ENCODE measurements around the gene PMPCA. TPM values are rescaled to one million over a fixed set of nuclear protein-coding genes. Genes with fewer than 3 reads are reported as not detected.
A peak's percentile ranks its signal among the peaks of the same experiment; 100 is the strongest.

The PMPCA gene
- total RNA-seq, 1 experiment from 2014 or later = 103 TPM

DNA sequence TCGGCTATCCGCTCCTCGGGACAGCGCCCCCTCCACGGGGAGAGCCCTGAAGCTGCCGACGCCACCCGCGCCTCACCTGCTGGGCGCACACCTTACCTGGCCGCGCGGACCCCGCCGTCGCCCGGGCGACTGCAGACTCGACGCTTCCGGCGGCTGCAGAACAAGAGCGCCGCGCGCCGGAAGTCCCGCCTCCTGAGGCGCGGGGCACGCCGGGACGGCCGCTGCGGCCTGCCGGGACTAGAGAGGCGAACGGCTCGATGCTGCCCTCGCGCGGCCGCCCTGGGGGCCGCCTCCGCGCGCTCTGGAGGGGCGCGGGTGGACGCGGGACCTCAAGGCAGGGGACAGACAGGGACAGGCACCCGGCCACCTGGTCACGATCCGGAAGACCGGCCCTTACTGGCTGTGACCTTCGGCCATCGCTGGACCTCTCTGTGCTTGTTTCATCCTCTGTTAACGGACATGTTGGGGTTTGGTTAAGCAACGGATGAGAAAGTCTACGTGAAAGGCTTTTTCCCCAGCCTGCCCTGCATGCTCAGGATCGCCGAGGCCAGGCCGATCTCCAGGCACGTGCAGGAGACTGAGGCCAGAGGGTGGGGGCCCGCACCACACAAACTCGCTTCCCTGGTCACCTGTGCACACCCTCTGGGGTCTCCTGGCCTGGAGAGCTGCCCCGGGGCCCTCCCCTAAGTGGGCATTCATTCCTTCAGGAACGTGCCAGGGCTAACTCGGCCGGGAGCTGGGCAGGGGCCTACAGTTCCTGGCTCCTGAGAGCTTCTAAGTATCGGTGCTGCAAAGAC lies 10.2 kb upstream of the PMPCA start, which contains the start of gene SNAPC4 (continued):
- TF ChIP-seq, protein P1, sequence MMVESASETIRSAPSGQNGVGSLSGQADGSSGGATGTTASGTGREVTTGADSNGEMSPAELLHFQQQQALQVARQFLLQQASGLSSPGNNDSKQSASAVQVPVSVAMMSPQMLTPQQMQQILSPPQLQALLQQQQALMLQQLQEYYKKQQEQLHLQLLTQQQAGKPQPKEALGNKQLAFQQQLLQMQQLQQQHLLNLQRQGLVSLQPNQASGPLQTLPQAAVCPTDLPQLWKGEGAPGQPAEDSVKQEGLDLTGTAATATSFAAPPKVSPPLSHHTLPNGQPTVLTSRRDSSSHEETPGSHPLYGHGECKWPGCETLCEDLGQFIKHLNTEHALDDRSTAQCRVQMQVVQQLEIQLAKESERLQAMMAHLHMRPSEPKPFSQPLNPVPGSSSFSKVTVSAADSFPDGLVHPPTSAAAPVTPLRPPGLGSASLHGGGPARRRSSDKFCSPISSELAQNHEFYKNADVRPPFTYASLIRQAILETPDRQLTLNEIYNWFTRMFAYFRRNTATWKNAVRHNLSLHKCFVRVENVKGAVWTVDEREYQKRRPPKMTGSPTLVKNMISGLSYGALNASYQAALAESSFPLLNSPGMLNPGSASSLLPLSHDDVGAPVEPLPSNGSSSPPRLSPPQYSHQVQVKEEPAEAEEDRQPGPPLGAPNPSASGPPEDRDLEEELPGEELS (CRISPR knock-in tag; IDR thresholded peaks at IDR 0.05) = peak; percentile 40; the same call in 1 of the 2 replicates
- TF ChIP-seq GABPB1 (CRISPR knock-in tag; IDR thresholded peaks at IDR 0.05) (peak; percentile 74), NFE2L1 (CRISPR knock-in tag; IDR thresholded peaks at IDR 0.05) (0 out of 2 replicates have a peak, but pooled peaks have one; percentile 36), MXD4 (CRISPR knock-in tag; IDR thresholded peaks at IDR 0.05; ENCODE audit: borderline replicate concordance) (no peak), FOXP1 (CRISPR knock-in tag; IDR thresholded peaks at IDR 0.05; ENCODE audit: borderline replicate concordance) (no peak), CREM (CRISPR knock-in tag; IDR thresholded peaks at IDR 0.05) (peak; percentile 80; the same call in 1 of the 2 replicates), ELF4 (CRISPR knock-in tag; IDR thresholded peaks at IDR 0.05; ENCODE audit: low read depth) (no peak), SP1 (CRISPR knock-in tag; conservative IDR thresholded peaks at IDR 0.05) (peak; percentile 90), ZBTB21 (CRISPR knock-in tag; IDR thresholded peaks at IDR 0.05; ENCODE audit: borderline replicate concordance) (peak; percentile 62; the same call in 1 of the 2 replicates), FOXJ3 (CRISPR knock-in tag; IDR thresholded peaks at IDR 0.05; ENCODE audit: borderline replicate concordance) (no peak), ZNF138 (CRISPR knock-in tag; conservative IDR thresholded peaks at IDR 0.05) (no peak), EMX1 (CRISPR knock-in tag; IDR thresholded peaks at IDR 0.05) (peak; percentile 56; the same call in 1 of the 2 replicates), ZNF219 (CRISPR knock-in tag; IDR thresholded peaks at IDR 0.05; ENCODE audit: borderline replicate concordance) (no peak), PREB (CRISPR knock-in tag; IDR thresholded peaks at IDR 0.05; ENCODE audit: borderline replicate concordance) (no peak), ZNF317 (CRISPR knock-in tag; IDR thresholded peaks at IDR 0.05; ENCODE audit: borderline replicate concordance, low read depth) (no peak), HMGA2 (CRISPR knock-in tag; IDR thresholded peaks at IDR 0.05) (no peak), ETV6 (CRISPR knock-in tag; IDR thresholded peaks at IDR 0.05) (peak; percentile 92), NR1H2 (CRISPR knock-in tag; IDR thresholded peaks at IDR 0.05) (no peak), JUN (CRISPR knock-in tag; IDR thresholded peaks at IDR 0.05) (no peak), GRHL2 (CRISPR knock-in tag; IDR thresholded peaks at IDR 0.05; ENCODE audit: insufficient replicate concordance, severe bottlenecking) (no peak), TEAD1 (CRISPR knock-in tag; IDR thresholded peaks at IDR 0.05) (0 out of 2 replicates have a peak, but pooled peaks have one; percentile 46), FOXK1 (CRISPR knock-in tag; IDR thresholded peaks at IDR 0.05) (peak; percentile 56; the same call in 1 of the 2 replicates), SOX15 (CRISPR knock-in tag; IDR thresholded peaks at IDR 0.05) (no peak), CBFB (CRISPR knock-in tag; IDR thresholded peaks at IDR 0.05; ENCODE audit: low read depth) (peak; percentile 81; the same call in 1 of the 2 replicates), TP53 (CRISPR knock-in tag; IDR thresholded peaks at IDR 0.05) (0 out of 2 replicates have a peak, but pooled peaks have one; percentile 49), RELA (CRISPR knock-in tag; IDR thresholded peaks at IDR 0.05; ENCODE audit: borderline replicate concordance) (no peak), MYBL2 (CRISPR knock-in tag; IDR thresholded peaks at IDR 0.05) (peak; percentile 63), CREB1 (CRISPR knock-in tag; IDR thresholded peaks at IDR 0.05) (no peak), E2F5 (CRISPR knock-in tag; IDR thresholded peaks at IDR 0.05) (no peak), ZNF232 (CRISPR knock-in tag; IDR thresholded peaks at IDR 0.05) (peak; percentile 79; the same call in 1 of the 2 replicates)
- TF ChIP-seq, protein P2, sequence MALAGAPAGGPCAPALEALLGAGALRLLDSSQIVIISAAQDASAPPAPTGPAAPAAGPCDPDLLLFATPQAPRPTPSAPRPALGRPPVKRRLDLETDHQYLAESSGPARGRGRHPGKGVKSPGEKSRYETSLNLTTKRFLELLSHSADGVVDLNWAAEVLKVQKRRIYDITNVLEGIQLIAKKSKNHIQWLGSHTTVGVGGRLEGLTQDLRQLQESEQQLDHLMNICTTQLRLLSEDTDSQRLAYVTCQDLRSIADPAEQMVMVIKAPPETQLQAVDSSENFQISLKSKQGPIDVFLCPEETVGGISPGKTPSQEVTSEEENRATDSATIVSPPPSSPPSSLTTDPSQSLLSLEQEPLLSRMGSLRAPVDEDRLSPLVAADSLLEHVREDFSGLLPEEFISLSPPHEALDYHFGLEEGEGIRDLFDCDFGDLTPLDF (CRISPR knock-in tag; IDR thresholded peaks at IDR 0.05) = no peak
- TF ChIP-seq, protein P3, sequence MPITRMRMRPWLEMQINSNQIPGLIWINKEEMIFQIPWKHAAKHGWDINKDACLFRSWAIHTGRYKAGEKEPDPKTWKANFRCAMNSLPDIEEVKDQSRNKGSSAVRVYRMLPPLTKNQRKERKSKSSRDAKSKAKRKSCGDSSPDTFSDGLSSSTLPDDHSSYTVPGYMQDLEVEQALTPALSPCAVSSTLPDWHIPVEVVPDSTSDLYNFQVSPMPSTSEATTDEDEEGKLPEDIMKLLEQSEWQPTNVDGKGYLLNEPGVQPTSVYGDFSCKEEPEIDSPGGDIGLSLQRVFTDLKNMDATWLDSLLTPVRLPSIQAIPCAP (CRISPR knock-in tag; IDR thresholded peaks at IDR 0.05) = no peak
- TF ChIP-seq, protein P4, sequence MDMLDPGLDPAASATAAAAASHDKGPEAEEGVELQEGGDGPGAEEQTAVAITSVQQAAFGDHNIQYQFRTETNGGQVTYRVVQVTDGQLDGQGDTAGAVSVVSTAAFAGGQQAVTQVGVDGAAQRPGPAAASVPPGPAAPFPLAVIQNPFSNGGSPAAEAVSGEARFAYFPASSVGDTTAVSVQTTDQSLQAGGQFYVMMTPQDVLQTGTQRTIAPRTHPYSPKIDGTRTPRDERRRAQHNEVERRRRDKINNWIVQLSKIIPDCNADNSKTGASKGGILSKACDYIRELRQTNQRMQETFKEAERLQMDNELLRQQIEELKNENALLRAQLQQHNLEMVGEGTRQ (CRISPR knock-in tag; IDR thresholded peaks at IDR 0.05) = peak; percentile 36; the same call in 1 of the 2 replicates
- TF ChIP-seq, protein P5, sequence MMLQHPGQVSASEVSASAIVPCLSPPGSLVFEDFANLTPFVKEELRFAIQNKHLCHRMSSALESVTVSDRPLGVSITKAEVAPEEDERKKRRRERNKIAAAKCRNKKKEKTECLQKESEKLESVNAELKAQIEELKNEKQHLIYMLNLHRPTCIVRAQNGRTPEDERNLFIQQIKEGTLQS (CRISPR knock-in tag; conservative IDR thresholded peaks at IDR 0.05) = no peak
